ENCODE results near the gene HECTD4.

The HECTD4 gene

GRCh38 chr12:112126000-112126438 is 256.2 kb downstream of the HECTD4 start:
- Mint-ChIP-seq H3K4me1 (peaks cover 31% of the 10 kb centered on the region), H3K27ac (no peak overlapping the region), H3K27me3 (ENCODE audit: low read depth, poor library complexity) (peaks cover 7% of the 10 kb centered on the region), H3K9me3 (no peaks in the 10 kb centered on the region), H3K36me3 (ENCODE audit: low read depth) (no peaks in the 10 kb centered on the region), H3K4me3 (peak overlapping the region; percentile 77)
- TF ChIP-seq, protein P1, sequence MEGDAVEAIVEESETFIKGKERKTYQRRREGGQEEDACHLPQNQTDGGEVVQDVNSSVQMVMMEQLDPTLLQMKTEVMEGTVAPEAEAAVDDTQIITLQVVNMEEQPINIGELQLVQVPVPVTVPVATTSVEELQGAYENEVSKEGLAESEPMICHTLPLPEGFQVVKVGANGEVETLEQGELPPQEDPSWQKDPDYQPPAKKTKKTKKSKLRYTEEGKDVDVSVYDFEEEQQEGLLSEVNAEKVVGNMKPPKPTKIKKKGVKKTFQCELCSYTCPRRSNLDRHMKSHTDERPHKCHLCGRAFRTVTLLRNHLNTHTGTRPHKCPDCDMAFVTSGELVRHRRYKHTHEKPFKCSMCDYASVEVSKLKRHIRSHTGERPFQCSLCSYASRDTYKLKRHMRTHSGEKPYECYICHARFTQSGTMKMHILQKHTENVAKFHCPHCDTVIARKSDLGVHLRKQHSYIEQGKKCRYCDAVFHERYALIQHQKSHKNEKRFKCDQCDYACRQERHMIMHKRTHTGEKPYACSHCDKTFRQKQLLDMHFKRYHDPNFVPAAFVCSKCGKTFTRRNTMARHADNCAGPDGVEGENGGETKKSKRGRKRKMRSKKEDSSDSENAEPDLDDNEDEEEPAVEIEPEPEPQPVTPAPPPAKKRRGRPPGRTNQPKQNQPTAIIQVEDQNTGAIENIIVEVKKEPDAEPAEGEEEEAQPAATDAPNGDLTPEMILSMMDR (IDR thresholded peaks at IDR 0.05) = no peak
- DNase-seq = no peak

DNA sequence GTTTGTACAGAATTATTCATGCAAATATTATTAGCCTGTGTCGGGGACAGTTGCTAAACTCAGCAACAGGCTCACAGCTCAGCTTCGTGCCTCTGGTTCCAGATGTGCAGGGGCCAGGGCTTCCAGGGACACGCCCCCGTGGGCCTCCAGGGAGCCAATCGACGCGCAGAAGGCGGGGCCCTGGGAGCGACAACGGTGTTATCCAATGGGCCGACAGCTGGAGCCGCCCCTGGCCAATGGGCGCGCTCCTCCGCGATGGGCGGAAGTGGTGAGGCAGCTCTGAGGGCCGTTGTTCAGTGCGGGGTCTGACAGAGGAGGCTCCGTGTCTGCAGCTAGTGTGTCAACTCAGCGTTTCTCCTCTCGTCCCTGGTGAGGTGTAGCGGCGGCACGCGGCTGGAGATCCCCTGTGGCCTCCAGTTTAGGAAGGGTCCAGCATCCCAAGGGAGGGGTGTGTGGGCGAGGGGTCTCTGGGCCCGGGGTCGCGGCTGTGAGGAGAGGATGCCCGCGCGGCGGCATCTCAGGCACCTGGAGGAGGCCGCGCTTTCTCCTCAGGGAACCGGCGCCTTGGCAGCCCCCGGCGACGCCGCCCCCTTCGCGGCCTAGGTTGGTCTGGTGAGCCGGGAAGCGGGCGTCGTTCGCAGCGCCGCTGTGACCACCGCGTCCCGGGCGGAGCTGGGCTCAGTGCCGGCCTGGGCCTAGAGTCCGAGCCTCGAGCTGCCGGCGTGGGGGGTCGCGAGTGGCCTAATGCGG is 256.8 kb downstream of the HECTD4 start, which contains the start of gene TRAFD1:
TRAFD1 (plus strand) TSS at position 311 of the 750 bp plus-strand sequence. CDS start 4,963 bp downstream, outside the sequence.
- TF ChIP-seq, protein P1 (IDR thresholded peaks at IDR 0.05) = no peak
- peak; percentile 98 for DNase-seq
- Mint-ChIP-seq H3K4me3 (peak within 1 kb of the TSS; percentile 77), H3K27me3 (ENCODE audit: low read depth, poor library complexity) (peaks cover 7% of the 10 kb centered on the region), H3K9me3 (no peaks in the 10 kb centered on the region), H3K27ac (no peak within 1 kb of the TSS), H3K4me1 (peaks cover 35% of the 10 kb centered on the region), H3K36me3 (ENCODE audit: low read depth) (no peaks in the 10 kb centered on the region)

DNA sequence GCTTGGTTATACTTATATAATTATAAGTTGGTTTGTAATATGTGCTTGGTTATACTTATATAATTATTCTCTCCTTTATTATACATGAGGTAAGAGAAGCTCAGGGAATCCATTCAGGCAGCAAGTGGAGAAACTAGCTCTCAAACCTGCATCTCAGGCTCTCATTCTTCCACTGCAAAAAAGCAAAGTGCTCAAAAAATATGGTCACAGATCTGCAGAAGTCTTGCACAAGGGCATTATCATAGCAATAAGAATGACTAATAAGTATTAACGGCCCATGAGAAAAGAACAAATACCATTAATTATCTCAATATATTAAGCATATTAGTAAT is 257.3 kb downstream of the HECTD4 start:
- no peaks in the 10 kb centered on the region for H3K36me3 Mint-ChIP-seq (ENCODE audit: low read depth)
- H3K9me3 Mint-ChIP-seq = no peaks in the 10 kb centered on the region
- H3K4me1 Mint-ChIP-seq = peaks cover 35% of the 10 kb centered on the region
- DNase-seq = no peak
- peak overlapping the region; percentile 77 for H3K4me3 Mint-ChIP-seq
- peaks cover 7% of the 10 kb centered on the region for H3K27me3 Mint-ChIP-seq (ENCODE audit: low read depth, poor library complexity)
- TF ChIP-seq, protein P1 (IDR thresholded peaks at IDR 0.05) = no peak
- H3K27ac Mint-ChIP-seq = no peak overlapping the region

DNA sequence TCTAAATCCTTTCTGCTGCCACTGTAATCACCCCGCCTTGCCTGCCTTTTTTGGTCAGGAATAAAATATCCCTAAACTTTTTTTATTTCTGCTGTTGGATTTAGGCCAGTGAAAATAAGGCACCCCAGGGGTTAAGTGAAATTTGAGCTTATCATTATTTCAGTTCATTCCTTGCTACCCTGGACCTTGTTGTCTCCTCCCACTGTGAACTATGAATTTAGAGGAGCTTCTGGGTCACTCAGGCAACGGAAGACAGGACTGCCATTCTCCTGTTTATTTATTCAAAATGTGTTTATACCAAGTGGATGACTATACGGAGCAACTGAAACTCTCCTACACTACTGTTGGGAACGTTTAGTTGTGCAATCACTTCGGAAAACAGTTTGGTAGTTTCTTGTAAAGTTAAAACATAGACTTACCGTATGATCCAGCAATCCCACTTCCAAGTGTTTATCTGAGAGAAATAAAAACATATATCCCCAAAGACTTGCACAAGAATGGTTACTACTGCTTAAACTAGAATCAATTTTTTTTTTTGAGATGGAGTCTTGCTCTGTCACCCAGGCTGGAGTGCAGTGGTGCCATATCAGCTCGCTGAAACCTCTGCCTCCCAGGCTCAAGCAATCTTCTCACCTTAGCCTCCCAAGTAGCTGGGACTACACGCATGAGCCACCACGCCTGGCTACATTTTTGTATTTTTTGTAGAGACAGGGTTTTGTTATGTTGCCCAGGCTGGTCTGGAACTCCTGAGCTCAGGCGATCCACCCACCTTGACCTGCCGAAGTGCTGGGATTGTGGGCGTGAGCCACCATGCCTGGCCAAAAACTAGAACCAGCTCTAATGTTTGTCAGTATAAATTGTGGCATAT is 259.2 kb downstream of the HECTD4 start:
- Mint-ChIP-seq H3K4me1 (peaks cover 35% of the 10 kb centered on the region), H3K4me3 (no peak overlapping the region), H3K9me3 (no peaks in the 10 kb centered on the region), H3K36me3 (ENCODE audit: low read depth) (no peaks in the 10 kb centered on the region), H3K27ac (no peak overlapping the region), H3K27me3 (ENCODE audit: low read depth, poor library complexity) (peaks cover 14% of the 10 kb centered on the region)
- no peak for DNase-seq
- TF ChIP-seq, protein P1 (IDR thresholded peaks at IDR 0.05) = no peak

- peaks cover 34% of the 10 kb centered on the region for H3K4me1 Mint-ChIP-seq
- no peaks in the 10 kb centered on the region for H3K36me3 Mint-ChIP-seq (ENCODE audit: low read depth)
- H3K4me3 Mint-ChIP-seq = no peak overlapping the region
- TF ChIP-seq, protein P1 (IDR thresholded peaks at IDR 0.05) = no peak
- peaks cover 14% of the 10 kb centered on the region for H3K27me3 Mint-ChIP-seq (ENCODE audit: low read depth, poor library complexity)
- DNase-seq = no peak
- H3K27ac Mint-ChIP-seq = peak overlapping the region; percentile 81
- H3K9me3 Mint-ChIP-seq = no peaks in the 10 kb centered on the region
Observed at GRCh38 chr12:112121780-112122565, 260.3 kb downstream of the HECTD4 start.
